OCI-LY1 (cell line): ENCODE measurements around the gene LEKR1.

ENCODE experiments used
- EZH2 ChIP-seq: fragments of 200-600 bp; sonication (generic), shearing (Covaris generic); IDR thresholded peaks from 2 replicates; pipeline ENCODE4 v1.8.0; 2017; ENCODE audit warnings: borderline replicate concordance, mixed run types, mild to moderate bottlenecking, antibody characterized with exemption, low read length, moderate library complexity, mixed read lengths
- TF ChIP-seq, protein P1 (sequence below): fragments of 200-600 bp; sonication (generic), shearing (Covaris generic); IDR thresholded peaks from 2 replicates; pipeline ENCODE4 v1.5.1; 2017; ENCODE audit warnings: mild to moderate bottlenecking, antibody characterized with exemption, low read length, moderate library complexity, mixed read lengths

- TF ChIP-seq, protein P1, sequence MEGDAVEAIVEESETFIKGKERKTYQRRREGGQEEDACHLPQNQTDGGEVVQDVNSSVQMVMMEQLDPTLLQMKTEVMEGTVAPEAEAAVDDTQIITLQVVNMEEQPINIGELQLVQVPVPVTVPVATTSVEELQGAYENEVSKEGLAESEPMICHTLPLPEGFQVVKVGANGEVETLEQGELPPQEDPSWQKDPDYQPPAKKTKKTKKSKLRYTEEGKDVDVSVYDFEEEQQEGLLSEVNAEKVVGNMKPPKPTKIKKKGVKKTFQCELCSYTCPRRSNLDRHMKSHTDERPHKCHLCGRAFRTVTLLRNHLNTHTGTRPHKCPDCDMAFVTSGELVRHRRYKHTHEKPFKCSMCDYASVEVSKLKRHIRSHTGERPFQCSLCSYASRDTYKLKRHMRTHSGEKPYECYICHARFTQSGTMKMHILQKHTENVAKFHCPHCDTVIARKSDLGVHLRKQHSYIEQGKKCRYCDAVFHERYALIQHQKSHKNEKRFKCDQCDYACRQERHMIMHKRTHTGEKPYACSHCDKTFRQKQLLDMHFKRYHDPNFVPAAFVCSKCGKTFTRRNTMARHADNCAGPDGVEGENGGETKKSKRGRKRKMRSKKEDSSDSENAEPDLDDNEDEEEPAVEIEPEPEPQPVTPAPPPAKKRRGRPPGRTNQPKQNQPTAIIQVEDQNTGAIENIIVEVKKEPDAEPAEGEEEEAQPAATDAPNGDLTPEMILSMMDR, result no peak
- no peak for TF ChIP-seq EZH2
Observed at GRCh38 chr3:157073810-157074209, 247.7 kb downstream of the LEKR1 start.
